ENCODE measurements around the gene EGFLAM. TPM values are rescaled to one million over a fixed set of nuclear protein-coding genes. Genes with fewer than 3 reads are reported as not detected.

Gene EGFLAM
- total RNA-seq, 1 experiment from 2014 or later, result not detected

- Histone ChIP-seq H3K4me3 (ENCODE audit: low read depth, low read length) (no peak overlapping the region), H3K27me3 (replicated peaks; ENCODE audit: control insufficient read depth, insufficient read depth, low read length) (no peaks in the 10 kb centered on the region; the same call in 1 of the 2 replicates), H3K36me3 (ENCODE audit: control insufficient read depth, insufficient read depth, low read length) (no peaks in the 10 kb centered on the region), H3K9me3 (no peaks in the 10 kb centered on the region), H3K4me1 (no peaks in the 10 kb centered on the region)
- H3K9me3 Mint-ChIP-seq (ENCODE audit: unreplicated experiment), result no peaks in the 10 kb centered on the region
- peaks cover 45% of the 10 kb centered on the region for H3K27me3 Mint-ChIP-seq (ENCODE audit: insufficient read depth, unreplicated experiment)
- no peaks in the 10 kb centered on the region for H3K36me3 Mint-ChIP-seq (ENCODE audit: insufficient read depth, unreplicated experiment)
- peak overlapping the region; percentile 67 for H3K4me3 Mint-ChIP-seq (ENCODE audit: unreplicated experiment)
- DNase-seq, result no peak
- CTCF ChIA-PET, result interaction anchor here (1.9 kb wide), 1 partner anchor 10 kb away, joined by 6 read pairs; no protein-coding TSS in a partner anchor
- no TSS peak for BruUV-seq (replicated peaks)
- intact Hi-C loops (cut with micrococcal nuclease; ENCODE audit: unreplicated experiment), result no loop called here
- no peak for TF ChIP-seq CTCF (IDR thresholded peaks at IDR 0.05; ENCODE audit: insufficient read depth in 1 of 2, low read depth in 1 of 2, low read length in 1 of 2, severe bottlenecking in 1 of 2, unreplicated experiment in 1 of 2)
- H3K27ac Mint-ChIP-seq (ENCODE audit: unreplicated experiment), result no peak overlapping the region
- POLR2A ChIA-PET, result no interaction called here
- peaks cover 6% of the 10 kb centered on the region for H3K4me1 Mint-ChIP-seq (ENCODE audit: low read depth, unreplicated experiment)
Measured at GRCh38 chr5:38259062-38259808, 876 bp downstream of the EGFLAM start.

GRCh38 chr5:38259809-38260160 is 1.4 kb downstream of the EGFLAM start:
- Mint-ChIP-seq H3K27me3 (ENCODE audit: insufficient read depth, unreplicated experiment) (peaks cover 46% of the 10 kb centered on the region), H3K36me3 (ENCODE audit: insufficient read depth, unreplicated experiment) (no peaks in the 10 kb centered on the region), H3K4me3 (ENCODE audit: unreplicated experiment) (peak overlapping the region; percentile 21), H3K27ac (ENCODE audit: unreplicated experiment) (no peak overlapping the region), H3K9me3 (ENCODE audit: unreplicated experiment) (no peaks in the 10 kb centered on the region), H3K4me1 (ENCODE audit: low read depth, unreplicated experiment) (peaks cover 6% of the 10 kb centered on the region)
- Histone ChIP-seq H3K9me3 (no peaks in the 10 kb centered on the region), H3K4me1 (no peaks in the 10 kb centered on the region), H3K4me3 (ENCODE audit: low read depth, low read length) (no peak overlapping the region), H3K27me3 (replicated peaks; ENCODE audit: control insufficient read depth, insufficient read depth, low read length) (no peaks in the 10 kb centered on the region; the same call in none of the 2 replicates), H3K36me3 (ENCODE audit: control insufficient read depth, insufficient read depth, low read length) (no peaks in the 10 kb centered on the region; the same call in 1 of the 2 replicates)
- intact Hi-C loops (cut with micrococcal nuclease; ENCODE audit: unreplicated experiment), result no loop called here
- no peak for DNase-seq
- ChIA-PET CTCF (interaction anchor here (1.9 kb wide), 1 partner anchor 10 kb away, joined by 6 read pairs; no protein-coding TSS in a partner anchor), POLR2A (no interaction called here)
- TF ChIP-seq CTCF (IDR thresholded peaks at IDR 0.05; ENCODE audit: insufficient read depth in 1 of 2, low read depth in 1 of 2, low read length in 1 of 2, severe bottlenecking in 1 of 2, unreplicated experiment in 1 of 2), result no peak
- no TSS peak for BruUV-seq (replicated peaks)

GRCh38 chr5:38263983-38264382 is 5.6 kb downstream of the EGFLAM start:
- Histone ChIP-seq H3K4me3 (ENCODE audit: low read depth, low read length) (no peak overlapping the region), H3K4me1 (no peaks in the 10 kb centered on the region; the same call in 1 of the 2 replicates), H3K27me3 (replicated peaks; ENCODE audit: control insufficient read depth, insufficient read depth, low read length) (no peaks in the 10 kb centered on the region; the same call in none of the 2 replicates), H3K36me3 (ENCODE audit: control insufficient read depth, insufficient read depth, low read length) (no peaks in the 10 kb centered on the region; the same call in 1 of the 2 replicates), H3K9me3 (no peaks in the 10 kb centered on the region)
- no peak for TF ChIP-seq CTCF (IDR thresholded peaks at IDR 0.05; ENCODE audit: insufficient read depth in 1 of 2, low read depth in 1 of 2, low read length in 1 of 2, severe bottlenecking in 1 of 2, unreplicated experiment in 1 of 2)
- no TSS peak for BruUV-seq (replicated peaks)
- POLR2A ChIA-PET, result no interaction called here
- Mint-ChIP-seq H3K4me1 (ENCODE audit: low read depth, unreplicated experiment) (peaks cover 6% of the 10 kb centered on the region), H3K36me3 (ENCODE audit: insufficient read depth, unreplicated experiment) (no peaks in the 10 kb centered on the region), H3K9me3 (ENCODE audit: unreplicated experiment) (no peaks in the 10 kb centered on the region), H3K27ac (ENCODE audit: unreplicated experiment) (no peak overlapping the region), H3K4me3 (ENCODE audit: unreplicated experiment) (no peak overlapping the region), H3K27me3 (ENCODE audit: insufficient read depth, unreplicated experiment) (peaks cover 23% of the 10 kb centered on the region)
- CTCF ChIA-PET, result no interaction called here
- no peak for DNase-seq
- intact Hi-C loops (cut with micrococcal nuclease; ENCODE audit: unreplicated experiment), result no loop called here

Measured in Caco-2 (cell line).